IMR-90 (cell line): ENCODE measurements around the gene ANO10. TPM values are rescaled to one million over a fixed set of nuclear protein-coding genes. Genes with fewer than 3 reads are reported as not detected.

ENCODE experiments used
- ATAC-seq: fragments of 200-7000 bp; cut with Tn5 transposase; 2 replicates; pipeline ENCODE4 v1.9.1; 2020; ENCODE audit warnings: low read depth, mild to moderate bottlenecking, moderate library complexity
- BruUV-seq: library from RNA; stranded (reverse); fragments of 400-500 nt; replicated peaks from 2 replicates; lab custom pipeline; 2021; lab: Mats Ljungman, UMichigan
- CTCF ChIA-PET: fragments of 300-600 bp; formaldehyde crosslinking; extraction: SDS; loops from one replicate; lab custom pipeline; 2021; ENCODE audit warnings: antibody characterized with exemption; lab: Yijun Ruan, JAX
- POLR2A ChIA-PET: fragments of 300-600 bp; sonication (Branson Sonifier 250); formaldehyde crosslinking; loops from one replicate; lab custom pipeline; 2022; ENCODE audit warnings: antibody characterized with exemption; ENCODE audit not compliant: unreplicated experiment; lab: Charles Lee
- DNase-seq: peaks from one replicate; pipeline ENCODE4 v3.0.0; 2013
- H2AFZ ChIP-seq: replicated peaks from 2 replicates; pipeline ENCODE3; 2013; ENCODE audit warnings: low read length, mild to moderate bottlenecking; ENCODE audit not compliant: poor library complexity
- H2AK5ac ChIP-seq: 2 replicates; pipeline ENCODE4 v1.6.1; 2013; ENCODE audit warnings: low read depth, low read length, inconsistent platforms
- H2AK9ac ChIP-seq: replicated peaks from 2 replicates; pipeline ENCODE3; 2013; ENCODE audit warnings: mild to moderate bottlenecking, low read depth, low read length, moderate library complexity; ENCODE audit not compliant: poor library complexity
- H2BK120ac ChIP-seq: 2 replicates; pipeline ENCODE4 v1.6.1; 2013; ENCODE audit warnings: low read depth, low read length, inconsistent platforms
- H2BK15ac ChIP-seq: 3 replicates; pipeline ENCODE4 v1.6.1; 2013; ENCODE audit warnings: low read depth, low read length, inconsistent platforms
- H2BK20ac ChIP-seq: 2 replicates; pipeline ENCODE4 v1.6.1; 2013; ENCODE audit warnings: low read depth, mild to moderate bottlenecking, inconsistent platforms, low read length, moderate library complexity
- H2BK5ac ChIP-seq: 2 replicates; pipeline ENCODE4 v1.6.1; 2013; ENCODE audit warnings: mild to moderate bottlenecking, low read depth, low read length, inconsistent platforms; ENCODE audit not compliant: poor library complexity, severe bottlenecking
- H3K14ac ChIP-seq: replicated peaks from 2 replicates; pipeline ENCODE4 v1.6.1; 2013; ENCODE audit warnings: low read depth, low read length, inconsistent platforms
- H3K18ac ChIP-seq: 2 replicates; pipeline ENCODE4 v1.6.1; 2013; ENCODE audit warnings: low read depth, low read length, control low read depth
- H3K23ac ChIP-seq: 2 replicates; pipeline ENCODE4 v1.6.1; 2013; ENCODE audit warnings: low read depth, low read length, inconsistent platforms
- H3K27ac ChIP-seq: 2 replicates; pipeline ENCODE4 v1.5.1; 2013; ENCODE audit warnings: mild to moderate bottlenecking, control low read depth, low read length; ENCODE audit not compliant: insufficient read depth
- H3K27me3 ChIP-seq: 2 replicates; pipeline ENCODE4 v1.6.1; 2013; ENCODE audit warnings: low read length; ENCODE audit not compliant: control insufficient read depth, insufficient read depth
- H3K36me3 ChIP-seq: 2 replicates; pipeline ENCODE4 v1.6.1; 2013; ENCODE audit warnings: low read length, mixed read lengths; ENCODE audit not compliant: control insufficient read depth, insufficient read depth
- H3K4ac ChIP-seq: 2 replicates; pipeline ENCODE4 v1.6.1; 2013; ENCODE audit warnings: low read depth, low read length, inconsistent platforms
- H3K4me1 ChIP-seq: 2 replicates; pipeline ENCODE4 v1.6.1; 2013; ENCODE audit warnings: low read length, mixed read lengths; ENCODE audit not compliant: control insufficient read depth, insufficient read depth
- H3K4me2 ChIP-seq: 2 replicates; pipeline ENCODE4 v1.6.1; 2013; ENCODE audit warnings: low read depth, mild to moderate bottlenecking, control low read depth, low read length, moderate library complexity
- H3K4me3 ChIP-seq: 2 replicates; pipeline ENCODE4 v1.5.1; 2013; ENCODE audit warnings: low read depth, mild to moderate bottlenecking, control low read depth, low read length, moderate library complexity; ENCODE audit not compliant: insufficient read depth
- H3K56ac ChIP-seq: 2 replicates; pipeline ENCODE4 v1.6.1; 2013; ENCODE audit warnings: low read length, inconsistent platforms; ENCODE audit not compliant: insufficient read depth; ENCODE audit errors: extremely low read depth
- H3K79me1 ChIP-seq, 2 experiments: 2 replicates each; pipeline ENCODE4 v1.6.1; 2013; ENCODE audit warnings: low read length in 2 of 2, inconsistent platforms in 1 of 2, low read depth in 1 of 2
- H3K9ac ChIP-seq: 2 replicates; pipeline ENCODE4 v1.6.1; 2013; ENCODE audit warnings: low read depth, low read length, control low read depth
- H3K9me1 ChIP-seq: 2 replicates; pipeline ENCODE4 v1.6.1; 2013; ENCODE audit warnings: low read length, inconsistent platforms; ENCODE audit not compliant: insufficient read depth
- H3K9me3 ChIP-seq: 2 replicates; pipeline ENCODE4 v1.6.1; 2013; ENCODE audit warnings: low read length; ENCODE audit not compliant: control insufficient read depth, insufficient read depth
- H4K20me1 ChIP-seq: 2 replicates; pipeline ENCODE4 v1.6.1; 2013; ENCODE audit warnings: low read length, inconsistent platforms; ENCODE audit not compliant: insufficient read depth
- H4K5ac ChIP-seq: 2 replicates; pipeline ENCODE4 v1.6.1; 2013; ENCODE audit warnings: mild to moderate bottlenecking, low read depth, low read length, control low read depth
- H4K8ac ChIP-seq, 2 experiments: 2 replicates each; pipeline ENCODE4 v1.6.1; 2013; ENCODE audit warnings: low read depth in 2 of 2, low read length in 2 of 2, control low read depth in 1 of 2, inconsistent platforms in 1 of 2
- H4K91ac ChIP-seq: 2 replicates; pipeline ENCODE4 v1.6.1; 2013; ENCODE audit warnings: low read depth, low read length, inconsistent platforms; ENCODE audit not compliant: insufficient read depth
- BHLHE40 ChIP-seq: fragments of 150-350 bp; IDR thresholded peaks from 2 replicates; pipeline ENCODE4 v1.6.1; 2016; ENCODE audit warnings: mild to moderate bottlenecking, low read depth, low read length
- ELK1 ChIP-seq: fragments of 150-350 bp; IDR thresholded peaks from 2 replicates; pipeline ENCODE4 v1.6.1; 2016; ENCODE audit warnings: low read depth, mild to moderate bottlenecking, low read length, moderate library complexity, borderline replicate concordance
- FOS ChIP-seq: fragments of 150-350 bp; IDR thresholded peaks from 2 replicates; pipeline ENCODE4 v1.6.1; 2016; ENCODE audit warnings: low read depth, low read length
- MAFK ChIP-seq: IDR thresholded peaks from 2 replicates; pipeline ENCODE4 v1.6.1; 2012; ENCODE audit warnings: low read depth, low read length, improper control_type of control experiment
- MAZ ChIP-seq: IDR thresholded peaks from 2 replicates; pipeline ENCODE4 v1.6.1; 2012; ENCODE audit warnings: low read depth, mild to moderate bottlenecking, low read length, improper control_type of control experiment, moderate library complexity, borderline replicate concordance
- MXI1 ChIP-seq: IDR thresholded peaks from 2 replicates; pipeline ENCODE4 v1.6.1; 2012; ENCODE audit warnings: low read depth, mild to moderate bottlenecking, low read length, moderate library complexity, borderline replicate concordance
- RCOR1 ChIP-seq: IDR thresholded peaks from 2 replicates; pipeline ENCODE4 v1.6.1; 2012; ENCODE audit warnings: mild to moderate bottlenecking, low read length, improper control_type of control experiment; ENCODE audit not compliant: insufficient replicate concordance
- SMC3 ChIP-seq: fragments of 150-350 bp; IDR thresholded peaks from 2 replicates; pipeline ENCODE4 v1.6.1; 2016; ENCODE audit warnings: low read depth, mild to moderate bottlenecking, antibody characterized with exemption, low read length, moderate library complexity
- WGBS, 2 experiments: methylation state at CpG; one replicate each; pipeline versions ENCODE4 v1.1.5 to v1.1.7; 2013; ENCODE audit warnings: missing lambda C conversion rate in 2 of 2; ENCODE audit not compliant: insufficient read length in 1 of 2; ENCODE audit errors: extremely low coverage in 2 of 2; 5-methylcytosine and 5-hydroxymethylcytosine counted together
- dilution Hi-C: fragments of 300-500 bp; cut with HindIII; formaldehyde crosslinking; loops from one replicate; pipeline ENCODE4 v1.14.3; 2018; ENCODE audit warnings: low sequenced_read_pairs; ENCODE audit not compliant: unreplicated experiment
- in situ Hi-C: fragments of 300-500 bp; cut with MboI; formaldehyde crosslinking; loops from 3 replicates; pipeline ENCODE4 v1.14.3; 2019; ENCODE audit warnings: low sequenced_read_pairs, inconsistent platforms, mixed read lengths
- intact Hi-C: fragments of 100-400 bp; cut with micrococcal nuclease; formaldehyde crosslinking; loops from 2 replicates; pipeline ENCODE4 v1.10.0; 2022
- polyA plus RNA-seq, 3 experiments: library from polyadenylated mRNA; depleted of rRNA; stranded (reverse); fragments of >200 nt; gene quantifications; 2 replicates each; pipeline ENCODE4 v1.2.3, GENCODE V29; 2012; ENCODE audit warnings: low replicate concordance in 1 of 3
- total RNA-seq: library from RNA; depleted of rRNA; stranded (reverse); fragments of >200 nt; gene quantifications from 2 replicates; pipeline ENCODE4 v1.2.3, GENCODE V29; 2012

The ANO10 gene
- total and polyA plus RNA-seq, 2 of the 4 experiments (the other 2 are of a cell fraction): 28.5 to 41.6 TPM

GRCh38 chr3:43353393-43353792, 268.4 kb downstream of the ANO10 start:
- no peak overlapping the region for H3K23ac ChIP-seq
- no peak overlapping the region for H2BK20ac ChIP-seq
- WGBS, 2 experiments: no CpG with 5 or more reads among the region's 1 CpG
- DNase-seq (no peak), ATAC-seq (no peak)
- no peak overlapping the region for H2BK120ac ChIP-seq
- H3K79me1 ChIP-seq: peaks cover 3 to 9% of the 10 kb centered on the region in 2 experiments; a peak in 3 of 4 replicates
- H4K5ac ChIP-seq: no peak overlapping the region
- ChIA-PET POLR2A (no interaction called here), CTCF (no interaction called here)
- BruUV-seq: no TSS peak
- no peaks in the 10 kb centered on the region for H3K27me3 ChIP-seq
- no peaks in the 10 kb centered on the region for H3K9me1 ChIP-seq
- peaks cover 14% of the 10 kb centered on the region for H3K36me3 ChIP-seq
- in situ Hi-C loops: no loop called here
- dilution Hi-C loops: no loop called here
- intact Hi-C loops: no loop called here
- H4K20me1 ChIP-seq: no peaks in the 10 kb centered on the region
- no peak overlapping the region for H3K4me3 ChIP-seq
- no peak overlapping the region for H2AFZ ChIP-seq
- H2BK15ac ChIP-seq: no peak overlapping the region
- H3K4me2 ChIP-seq: no peak overlapping the region
- no peak overlapping the region for H2AK9ac ChIP-seq
- H3K9ac ChIP-seq: no peak overlapping the region
- H3K18ac ChIP-seq: no peak overlapping the region
- H3K56ac ChIP-seq: no peak overlapping the region
- H3K14ac ChIP-seq: no peak overlapping the region
- H3K4ac ChIP-seq: no peak overlapping the region
- H3K9me3 ChIP-seq: peaks cover 15% of the 10 kb centered on the region
- H4K91ac ChIP-seq: no peak overlapping the region
- no peak for TF ChIP-seq MXI1
- TF ChIP-seq SMC3: no peak
- no peak for TF ChIP-seq MAFK
- no peak for TF ChIP-seq ELK1
- TF ChIP-seq FOS: no peak
- no peak for TF ChIP-seq MAZ
- no peak for TF ChIP-seq RCOR1
- TF ChIP-seq BHLHE40: no peak
- no peak overlapping the region for H2BK5ac ChIP-seq
- H3K4me1 ChIP-seq: no peaks in the 10 kb centered on the region
- no peak overlapping the region for H3K27ac ChIP-seq
- H4K8ac ChIP-seq: no peak overlapping the region
- no peak overlapping the region for H2AK5ac ChIP-seq
